Rectal smooth muscle tissue (tissue), 1 donor: ENCODE data around the gene RNF2.
"Not testable (repeated sequence)": the region's sequence is repeated elsewhere in the genome, so short reads cannot be mapped to it uniquely, and the experiment has no call there.

Experiments used
- H3K27ac ChIP-seq: one replicate; pipeline ENCODE4 v1.7.0; 2013; ENCODE audit warnings: low read depth, low read length, inconsistent platforms
- H3K27me3 ChIP-seq: one replicate; pipeline ENCODE4 v1.7.0; 2013; ENCODE audit warnings: low read length; ENCODE audit not compliant: control insufficient read depth, insufficient read depth
- H3K36me3 ChIP-seq: one replicate; pipeline ENCODE4 v1.7.0; 2013; ENCODE audit warnings: low read length; ENCODE audit not compliant: control insufficient read depth, insufficient read depth
- H3K4me1 ChIP-seq: one replicate; pipeline ENCODE4 v1.7.0; 2013; ENCODE audit warnings: low read length; ENCODE audit not compliant: control insufficient read depth, insufficient read depth
- H3K4me3 ChIP-seq: one replicate; pipeline ENCODE4 v1.7.0; 2013; ENCODE audit warnings: low read length
- H3K9ac ChIP-seq: one replicate; pipeline ENCODE4 v1.7.0; 2013; ENCODE audit warnings: low read length

The RNF2 gene

GRCh38 chr1:185044981-185045813 is at the start of gene RNF2:
RNF2 (plus strand) TSS chr1:185045558; CDS start chr1:185087554, 41,996 bp downstream.
- Histone ChIP-seq H3K4me3 (peak within 1 kb of the TSS; percentile 66), H3K9ac (peak within 1 kb of the TSS; percentile 60), H3K27me3 (no peaks in the 10 kb centered on the region), H3K27ac (peak within 1 kb of the TSS; percentile 81), H3K4me1 (peaks cover 7% of the 10 kb centered on the region), H3K36me3 (no peaks in the 10 kb centered on the region)

- H3K27me3 ChIP-seq, H3K4me3 ChIP-seq, H3K4me1 ChIP-seq, H3K36me3 ChIP-seq, H3K9ac ChIP-seq, H3K27ac ChIP-seq: not testable (repeated sequence)
Observed at GRCh38 chr1:184999974-185000373, 45.4 kb upstream of the RNF2 start.

DNA sequence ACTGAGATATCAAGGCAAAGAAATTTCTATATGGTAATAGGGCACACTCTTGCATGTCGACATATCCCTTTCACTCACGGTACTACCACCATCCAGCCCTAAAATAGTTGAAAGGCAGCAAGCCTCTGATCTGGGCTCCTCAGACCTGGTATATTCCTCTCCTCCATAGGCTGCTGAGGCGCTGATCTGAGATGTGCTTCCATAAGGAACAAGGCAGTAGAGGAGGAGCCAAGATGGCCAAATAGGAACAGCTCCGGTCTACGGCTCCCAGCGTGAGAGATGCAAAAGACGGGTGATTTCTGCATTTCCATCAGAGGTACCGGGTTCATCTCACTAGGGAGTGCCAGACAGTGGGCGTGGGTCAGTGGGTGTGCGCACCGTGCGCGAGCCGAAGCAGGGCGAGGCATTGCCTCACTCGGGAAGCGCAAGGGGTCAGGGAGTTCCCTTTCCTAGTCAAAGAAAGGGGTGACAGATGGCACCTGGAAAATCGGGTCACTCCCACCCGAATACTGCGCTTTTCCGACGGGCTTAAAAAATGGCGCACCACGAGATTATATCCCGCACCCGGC is 44.0 kb upstream of the RNF2 start:
- not testable (repeated sequence) for H3K9ac ChIP-seq, H3K27ac ChIP-seq, H3K36me3 ChIP-seq, H3K4me3 ChIP-seq, H3K4me1 ChIP-seq, H3K27me3 ChIP-seq

- Histone ChIP-seq H3K36me3 (no peaks in the 10 kb centered on the region), H3K27ac (no peak overlapping the region), H3K4me3 (no peak overlapping the region), H3K27me3 (no peaks in the 10 kb centered on the region), H3K4me1 (no peaks in the 10 kb centered on the region), H3K9ac (no peak overlapping the region)
Observed at GRCh38 chr1:185008838-185009237, 36.5 kb upstream of the RNF2 start.

DNA sequence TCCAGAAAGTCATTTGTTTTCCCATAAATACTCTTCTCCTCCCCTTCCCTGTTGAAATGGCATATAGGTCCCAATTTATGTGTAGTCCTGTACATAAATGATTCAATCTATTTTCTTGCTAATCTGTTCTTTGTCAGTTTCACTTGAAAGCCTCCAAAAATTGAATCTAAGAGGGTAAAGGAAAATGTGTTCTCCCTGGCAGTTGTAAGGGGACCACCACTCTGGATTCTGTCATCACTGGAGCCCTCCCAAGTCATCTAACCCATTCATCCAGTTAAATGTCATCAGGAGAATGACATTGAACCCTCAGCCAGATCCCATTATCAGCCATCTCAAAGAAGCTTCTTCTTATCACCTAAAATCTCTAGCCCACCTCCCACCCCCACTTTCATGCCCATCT is 35.0 kb upstream of the RNF2 start:
- Histone ChIP-seq H3K4me1 (no peaks in the 10 kb centered on the region), H3K36me3 (no peaks in the 10 kb centered on the region), H3K27ac (no peak overlapping the region), H3K9ac (no peak overlapping the region), H3K27me3 (no peaks in the 10 kb centered on the region), H3K4me3 (no peak overlapping the region)

DNA sequence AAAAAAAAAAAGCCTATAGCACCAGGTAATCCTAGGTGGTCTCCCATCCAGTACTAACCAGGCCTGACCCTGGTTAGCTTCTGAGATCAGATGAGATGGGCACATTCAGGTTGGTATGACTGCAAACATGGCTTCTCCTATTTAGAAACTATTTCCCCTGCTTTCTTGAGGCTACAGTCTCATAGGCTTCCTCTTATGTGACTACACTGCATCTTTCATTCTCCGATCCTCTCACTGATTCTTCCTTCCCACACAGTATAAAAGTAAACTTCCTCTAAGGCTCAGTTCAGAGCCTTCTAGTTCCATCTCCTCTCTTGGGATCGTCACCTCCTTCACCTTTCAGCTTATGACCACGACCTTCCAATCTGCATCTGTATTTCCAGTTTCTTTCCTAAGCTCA is 30.4 kb upstream of the RNF2 start:
- H3K27me3 ChIP-seq = no peaks in the 10 kb centered on the region
- H3K36me3 ChIP-seq = no peaks in the 10 kb centered on the region
- no peak overlapping the region for H3K4me3 ChIP-seq
- no peak overlapping the region for H3K9ac ChIP-seq
- H3K27ac ChIP-seq = no peak overlapping the region
- H3K4me1 ChIP-seq = no peaks in the 10 kb centered on the region

DNA sequence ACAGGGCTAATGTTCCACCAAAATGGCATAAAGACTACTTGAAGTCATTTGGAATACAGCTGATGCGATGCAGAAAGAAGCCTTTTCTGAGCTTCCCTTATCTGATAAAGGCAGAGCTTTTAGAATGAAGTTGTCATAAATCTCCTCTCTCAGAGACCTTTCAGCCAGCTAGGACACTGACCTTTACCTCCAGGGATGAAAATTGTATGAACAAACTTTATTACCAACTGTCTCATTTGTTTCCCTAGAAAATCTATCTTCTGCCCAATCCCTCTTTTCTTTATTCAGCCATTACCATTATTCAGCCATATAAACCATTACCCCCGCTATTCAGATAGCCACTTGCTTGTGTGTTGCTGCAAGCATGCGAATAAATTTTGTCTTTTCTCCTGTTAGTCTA is 29.7 kb upstream of the RNF2 start:
- Histone ChIP-seq H3K4me3 (no peak overlapping the region), H3K9ac (no peak overlapping the region), H3K36me3 (no peaks in the 10 kb centered on the region), H3K4me1 (no peaks in the 10 kb centered on the region), H3K27ac (no peak overlapping the region), H3K27me3 (no peaks in the 10 kb centered on the region)

DNA sequence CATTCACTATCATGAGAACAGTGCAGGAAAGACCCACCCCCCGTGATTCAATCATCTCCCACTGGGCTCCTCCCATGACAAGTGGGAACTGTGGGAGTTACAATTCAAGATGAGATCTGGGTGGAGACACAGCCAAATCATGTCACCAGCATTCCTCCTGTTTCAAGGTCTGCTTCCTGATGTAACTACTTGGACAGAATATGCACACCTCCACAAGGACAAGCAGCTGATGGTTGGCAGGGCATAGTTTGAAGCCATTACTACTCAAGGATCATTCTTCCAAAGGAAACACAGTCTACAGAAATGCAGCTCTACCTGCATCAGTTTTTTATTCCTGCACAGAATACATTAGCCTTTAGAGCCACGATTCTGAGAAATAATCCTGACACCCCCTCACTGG is 28.5 kb upstream of the RNF2 start:
- H3K27me3 ChIP-seq = no peaks in the 10 kb centered on the region
- no peaks in the 10 kb centered on the region for H3K4me1 ChIP-seq
- H3K4me3 ChIP-seq = no peak overlapping the region
- H3K27ac ChIP-seq = no peak overlapping the region
- no peaks in the 10 kb centered on the region for H3K36me3 ChIP-seq
- no peak overlapping the region for H3K9ac ChIP-seq

DNA sequence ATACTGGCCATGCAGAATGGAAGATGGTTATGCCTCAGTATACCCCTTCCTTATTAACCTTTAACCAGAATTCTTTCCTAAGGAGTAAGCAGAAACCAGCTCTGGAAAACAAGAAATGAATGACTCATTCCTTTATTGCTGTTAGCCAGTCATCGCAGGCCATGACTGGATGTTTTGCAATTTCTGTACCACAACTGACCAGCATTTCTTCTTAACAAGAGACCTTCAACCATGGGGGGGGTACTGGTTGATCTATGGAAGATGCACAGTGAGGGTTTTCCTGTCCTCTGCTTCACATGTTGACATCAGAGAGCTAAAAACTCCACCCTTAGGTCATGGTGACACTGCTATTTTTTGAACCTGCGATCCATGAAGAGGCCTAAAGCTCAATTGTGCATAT is 28.0 kb upstream of the RNF2 start:
- Histone ChIP-seq H3K9ac (no peak overlapping the region), H3K36me3 (no peaks in the 10 kb centered on the region), H3K27ac (no peak overlapping the region), H3K27me3 (no peaks in the 10 kb centered on the region), H3K4me1 (no peaks in the 10 kb centered on the region), H3K4me3 (no peak overlapping the region)

- Histone ChIP-seq H3K27me3 (no peaks in the 10 kb centered on the region), H3K4me3 (no peak overlapping the region), H3K27ac (no peak overlapping the region), H3K36me3 (no peaks in the 10 kb centered on the region), H3K9ac (no peak overlapping the region), H3K4me1 (no peaks in the 10 kb centered on the region)
Observed at GRCh38 chr1:185017966-185018365, 27.4 kb upstream of the RNF2 start.

GRCh38 chr1:185027252-185027882 is 18.0 kb upstream of the RNF2 start:
- Histone ChIP-seq H3K4me3 (no peak overlapping the region), H3K9ac (no peak overlapping the region), H3K27ac (no peak overlapping the region), H3K4me1 (no peaks in the 10 kb centered on the region), H3K36me3 (no peaks in the 10 kb centered on the region), H3K27me3 (no peaks in the 10 kb centered on the region)

DNA sequence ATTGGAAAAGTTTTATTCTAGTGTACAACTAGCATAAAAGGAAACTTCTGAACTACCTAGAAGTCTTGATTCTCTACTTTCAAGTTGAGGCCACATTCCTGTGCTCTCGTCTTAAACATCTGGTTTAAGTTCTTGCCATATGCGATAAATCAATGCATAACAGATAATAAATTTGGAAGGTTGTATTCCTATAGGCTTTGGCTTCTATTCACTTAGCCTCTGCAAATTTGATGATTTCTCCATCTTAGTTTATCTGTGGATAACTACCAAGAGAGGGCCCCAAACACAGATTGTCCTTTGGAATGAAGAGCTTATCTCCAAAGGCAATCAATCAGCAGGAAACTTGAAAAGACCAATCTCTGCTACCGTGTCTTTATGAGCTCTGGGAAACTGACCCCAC is 11.7 kb upstream of the RNF2 start:
- H3K27me3 ChIP-seq = no peaks in the 10 kb centered on the region
- H3K9ac ChIP-seq = no peak overlapping the region
- H3K36me3 ChIP-seq = no peaks in the 10 kb centered on the region
- no peaks in the 10 kb centered on the region for H3K4me1 ChIP-seq
- no peak overlapping the region for H3K27ac ChIP-seq
- H3K4me3 ChIP-seq = no peak overlapping the region

DNA sequence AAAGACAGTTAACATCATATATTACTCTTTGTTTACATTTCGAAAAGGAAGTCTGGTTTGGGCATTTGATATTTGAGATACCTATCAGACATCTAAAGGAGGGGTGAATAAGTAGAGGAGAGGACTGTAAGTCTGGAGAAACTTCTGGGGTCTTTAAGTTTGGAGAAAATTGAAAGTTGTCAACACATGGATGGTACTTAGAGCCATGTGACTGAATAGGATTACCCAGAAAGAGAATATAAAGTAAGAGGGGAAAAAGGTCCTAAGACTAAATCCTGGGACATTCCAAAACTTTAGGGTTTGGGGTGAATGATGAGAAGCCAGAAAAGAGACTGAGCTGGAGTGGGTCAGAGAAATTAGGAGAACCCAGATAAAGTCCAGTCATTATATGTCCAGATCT is 10.1 kb upstream of the RNF2 start:
- Histone ChIP-seq H3K9ac (no peak overlapping the region), H3K4me1 (no peaks in the 10 kb centered on the region), H3K4me3 (no peak overlapping the region), H3K27ac (no peak overlapping the region), H3K27me3 (no peaks in the 10 kb centered on the region), H3K36me3 (no peaks in the 10 kb centered on the region)
